HepG2 (cell line): ENCODE results near the gene LRRC42. TPM values are rescaled to one million over a fixed set of nuclear protein-coding genes. Genes with fewer than 3 reads are reported as not detected.

Source experiments
- ATAC-seq: fragments of 200-7000 bp; cut with Tn5 transposase; 3 replicates; pipeline ENCODE4 v1.9.1; 2020; ENCODE audit warnings: mild to moderate bottlenecking, moderate library complexity
- BruUV-seq: library from RNA; stranded (reverse); fragments of 400-500 nt; replicated peaks from 2 replicates; lab custom pipeline; 2021; lab: Mats Ljungman, UMichigan
- CTCF ChIA-PET: fragments of 300-600 bp; formaldehyde crosslinking; extraction: SDS; loops from one replicate; lab custom pipeline; 2021; ENCODE audit warnings: low total read pairs, inconsistent platforms, low intra/inter-chr PET ratio; lab: Yijun Ruan, JAX
- POLR2A ChIA-PET: fragments of 350-600 bp; sonication (Branson Sonifier 250); formaldehyde crosslinking; loops from one replicate; lab custom pipeline; 2020; ENCODE audit warnings: antibody characterized with exemption, inconsistent platforms; lab: Yijun Ruan, JAX
- DNase-seq: peaks from one replicate; pipeline ENCODE4 v3.0.0-alpha.2; 2015; ENCODE audit warnings: low spot score
- FAIRE-seq: peaks from 3 replicates; lab custom pipeline; 2011; peaks lifted over from hg19 to GRCh38; lab: Jason Lieb, UNC
- H2AFZ ChIP-seq: one replicate; pipeline ENCODE4 v1.6.1; 2011; ENCODE audit warnings: low read length, inconsistent platforms
- H3K27ac ChIP-seq: fragments of 300-600 bp; 3 replicates; pipeline ENCODE4 v1.8.0; 2011; ENCODE audit warnings: mixed run types, mild to moderate bottlenecking, mixed read lengths, low read length, inconsistent platforms; ENCODE audit not compliant: insufficient read depth; ENCODE audit errors: extremely low read length
- H3K27me3 ChIP-seq, 2 experiments: fragments of 200-600 bp in 1 of 2; 2 replicates in 1 of 2; 3 replicates in 1 of 2; pipeline versions ENCODE4 v1.6.0 to v1.8.0; 2011; ENCODE audit warnings: low read length in 2 of 2, mild to moderate bottlenecking in 2 of 2, moderate library complexity in 2 of 2, inconsistent platforms in 1 of 2; ENCODE audit not compliant: insufficient read depth in 2 of 2, control insufficient read depth in 1 of 2
- H3K36me3 ChIP-seq, 2 experiments: fragments of 200-600 bp in 1 of 2; replicated peaks in 1 of 2; 2 replicates in 1 of 2; 3 replicates in 1 of 2; pipeline versions ENCODE4 v1.5.1 to v1.8.0; 2011; ENCODE audit warnings: low read length in 2 of 2, inconsistent platforms in 1 of 2; ENCODE audit not compliant: insufficient read depth in 2 of 2, control insufficient read depth in 1 of 2
- H3K4me1 ChIP-seq: 2 replicates; pipeline ENCODE4 v1.5.1; 2012; ENCODE audit warnings: low read length, inconsistent platforms; ENCODE audit not compliant: insufficient read depth
- H3K4me2 ChIP-seq: 2 replicates; pipeline ENCODE4 v1.6.0; 2011; ENCODE audit warnings: low read depth, low read length, inconsistent platforms
- H3K4me3 ChIP-seq, 3 experiments: fragments of 200-600 bp in 1 of 3; sonication (generic), shearing (Covaris generic) in 1 of 3; replicated peaks in 1 of 3; 2 replicates each; pipeline ENCODE4 v1.5.1; 2011 to 2016; ENCODE audit warnings: low read length in 3 of 3, inconsistent platforms in 2 of 3, low read depth in 2 of 3, mild to moderate bottlenecking in 2 of 3, control low read depth in 1 of 3, mixed read lengths in 1 of 3; ENCODE audit not compliant: insufficient read depth in 1 of 3
- H3K79me2 ChIP-seq: one replicate; pipeline ENCODE4 v1.6.1; 2011; ENCODE audit warnings: low read length, inconsistent platforms; ENCODE audit not compliant: insufficient read depth
- H3K9ac ChIP-seq: 2 replicates; pipeline ENCODE4 v1.6.0; 2011; ENCODE audit warnings: mild to moderate bottlenecking, low read depth, low read length, inconsistent platforms; ENCODE audit not compliant: insufficient read depth
- H3K9me3 ChIP-seq: 2 replicates; pipeline ENCODE4 v1.5.1; 2012; ENCODE audit warnings: mild to moderate bottlenecking, low read length
- H4K20me1 ChIP-seq: 2 replicates; pipeline ENCODE4 v1.6.0; 2011; ENCODE audit warnings: inconsistent platforms, mild to moderate bottlenecking, low read length, moderate library complexity; ENCODE audit not compliant: insufficient read depth
- GATAD2A ChIP-seq: IDR thresholded peaks from 2 replicates; pipeline ENCODE4 v1.6.1; 2016
- HNRNPK ChIP-seq: fragments of 200-400 bp; formaldehyde crosslinking; IDR thresholded peaks from 2 replicates; pipeline ENCODE4 v1.6.1; 2018; ENCODE audit warnings: low read length, low read depth, moderate library complexity, mild to moderate bottlenecking; ENCODE audit not compliant: poor library complexity, severe bottlenecking
- PRMT3 ChIP-seq: sonication (generic); formaldehyde crosslinking; IDR thresholded peaks from 2 replicates; pipeline ENCODE4 v1.8.1; 2022; ENCODE audit warnings: low read depth, mild to moderate bottlenecking, moderate library complexity, missing genetic modification reagents, borderline replicate concordance
- SKI ChIP-seq: fragments of 450-650 bp; IDR thresholded peaks from one replicate; pipeline ENCODE4 v1.6.1; 2018; ENCODE audit warnings: mild to moderate bottlenecking; ENCODE audit not compliant: partially characterized antibody
- ZNF136 ChIP-seq: sonication (generic); formaldehyde crosslinking; IDR thresholded peaks from 2 replicates; pipeline ENCODE4 v1.8.1; 2022; ENCODE audit warnings: low read depth, mild to moderate bottlenecking, moderate library complexity, missing genetic modification reagents
- ZNF251 ChIP-seq: sonication (generic); formaldehyde crosslinking; IDR thresholded peaks from 2 replicates; pipeline ENCODE4 v1.9.0; 2021; ENCODE audit warnings: mild to moderate bottlenecking, missing genetic modification reagents
- ZNF598 ChIP-seq: sonication (generic); formaldehyde crosslinking; IDR thresholded peaks from 2 replicates; pipeline ENCODE4 v1.5.1; 2020; ENCODE audit warnings: mild to moderate bottlenecking, missing genetic modification reagents, borderline replicate concordance
- ZNF605 ChIP-seq: sonication (generic); formaldehyde crosslinking; IDR thresholded peaks from 2 replicates; pipeline ENCODE4 v1.8.0; 2022; ENCODE audit warnings: mild to moderate bottlenecking, missing genetic modification reagents
- ZSCAN12 ChIP-seq: sonication (generic); formaldehyde crosslinking; IDR thresholded peaks from 2 replicates; pipeline ENCODE4 v1.9.0; 2021; ENCODE audit warnings: mild to moderate bottlenecking, missing genetic modification reagents
- WGBS: methylation state at CpG from one replicate; pipeline ENCODE4 v1.1.6; 2017; ENCODE audit warnings: low lambda C conversion rate; 5-methylcytosine and 5-hydroxymethylcytosine counted together
- in situ Hi-C: cut with HindIII; loops from 2 replicates; pipeline ENCODE4 v1.10.0; 2017; ENCODE audit warnings: low pct_unique_long_range_greater_than_20kb; ENCODE audit not compliant: extremely low pct_ligation_motif_present
- intact Hi-C: fragments of 100-400 bp; cut with micrococcal nuclease; formaldehyde crosslinking; loops from one replicate; pipeline ENCODE4 v1.10.0; 2022; ENCODE audit not compliant: unreplicated experiment
- polyA plus RNA-seq, 8 experiments: library from polyadenylated mRNA; depleted of rRNA in 3 of 8; stranded (reverse) in 7 of 8; unstranded in 1 of 8; fragments of >200 nt; fragmentation: Illumina TruSeq in 4 of 8; extraction: Trizol in 4 of 8; gene quantifications; 2 replicates each; pipeline versions ENCODE4 v1.2.1 to v1.2.3, GENCODE V29; 2011 to 2016; ENCODE audit warnings: low read depth in 4 of 8, missing spikeins in 1 of 8, mixed read lengths in 1 of 8; ENCODE audit not compliant: insufficient read depth in 1 of 8
- total RNA-seq, 5 experiments: library from RNA; depleted of rRNA; stranded (reverse); fragments of >200 nt; fragmentation: Illumina TruSeq; extraction: Trizol; gene quantifications; 2 replicates each; pipeline ENCODE4 v1.2.3, GENCODE V29; 2016; ENCODE audit warnings: low read depth in 1 of 5
- TF ChIP-seq, protein P1 (sequence below): sonication (generic); formaldehyde crosslinking; IDR thresholded peaks from 2 replicates; pipeline ENCODE4 v1.4.0; 2020; ENCODE audit warnings: mild to moderate bottlenecking, missing genetic modification reagents
- TF ChIP-seq, protein P2 (sequence below): IDR thresholded peaks from 2 replicates; pipeline ENCODE4 v1.6.1; 2016; ENCODE audit warnings: missing biosample characterization, missing genetic modification reagents, low read depth
- TF ChIP-seq, protein P3 (sequence below): sonication (generic); formaldehyde crosslinking; IDR thresholded peaks from 2 replicates; pipeline ENCODE4 v1.8.1; 2023; ENCODE audit warnings: mild to moderate bottlenecking, missing genetic modification reagents

Gene LRRC42
- total and polyA plus RNA-seq, 2 of the 13 experiments (the other 11 are each of a cell fraction or from before 2014, with no cell fraction given) = 30.6 to 43.6 TPM

DNA sequence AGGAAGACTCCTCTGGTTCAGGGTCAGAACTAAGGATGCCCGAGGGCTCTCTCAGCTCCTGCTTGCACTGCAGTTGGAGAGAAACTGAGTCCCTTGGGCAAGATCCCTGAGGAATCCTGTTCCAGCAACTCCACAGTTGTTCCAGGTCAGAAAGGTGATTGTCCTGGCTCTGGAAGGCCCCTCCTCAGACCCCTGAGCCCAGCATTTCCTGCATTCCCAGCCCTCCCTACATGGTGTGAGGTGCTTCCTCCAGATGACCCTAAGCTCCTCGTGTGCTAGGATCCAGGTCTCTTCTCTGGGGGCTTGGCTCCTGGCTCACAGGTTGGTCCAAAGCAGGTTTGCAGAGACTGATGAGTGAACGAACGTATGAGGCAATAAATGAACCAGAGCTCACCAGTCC, 60.4 kb downstream of the LRRC42 start:
- FAIRE-seq = no peak
- ChIA-PET POLR2A (no interaction called here), CTCF (no interaction called here)
- H3K4me1 ChIP-seq = peaks cover 22% of the 10 kb centered on the region
- H3K4me3 ChIP-seq = no peak overlapping the region
- in situ Hi-C loops = no loop called here
- no peaks in the 10 kb centered on the region for H3K9me3 ChIP-seq
- H3K79me2 ChIP-seq = no peaks in the 10 kb centered on the region
- WGBS = 44% methylated on average over 4 of the region's 4 CpGs
- no peak overlapping the region for H3K9ac ChIP-seq
- no peaks in the 10 kb centered on the region for H3K27me3 ChIP-seq
- BruUV-seq = no TSS peak
- no peaks in the 10 kb centered on the region for H3K36me3 ChIP-seq
- H2AFZ ChIP-seq = no peak overlapping the region
- TF ChIP-seq HNRNPK = no peak
- no peak for TF ChIP-seq ZSCAN12 (CRISPR knock-in tag)
- TF ChIP-seq SKI = no peak
- TF ChIP-seq, protein P1, sequence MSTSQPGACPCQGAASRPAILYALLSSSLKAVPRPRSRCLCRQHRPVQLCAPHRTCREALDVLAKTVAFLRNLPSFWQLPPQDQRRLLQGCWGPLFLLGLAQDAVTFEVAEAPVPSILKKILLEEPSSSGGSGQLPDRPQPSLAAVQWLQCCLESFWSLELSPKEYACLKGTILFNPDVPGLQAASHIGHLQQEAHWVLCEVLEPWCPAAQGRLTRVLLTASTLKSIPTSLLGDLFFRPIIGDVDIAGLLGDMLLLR (CRISPR knock-in tag) = no peak
- TF ChIP-seq ZNF598 (CRISPR knock-in tag) = no peak
- TF ChIP-seq, protein P2, sequence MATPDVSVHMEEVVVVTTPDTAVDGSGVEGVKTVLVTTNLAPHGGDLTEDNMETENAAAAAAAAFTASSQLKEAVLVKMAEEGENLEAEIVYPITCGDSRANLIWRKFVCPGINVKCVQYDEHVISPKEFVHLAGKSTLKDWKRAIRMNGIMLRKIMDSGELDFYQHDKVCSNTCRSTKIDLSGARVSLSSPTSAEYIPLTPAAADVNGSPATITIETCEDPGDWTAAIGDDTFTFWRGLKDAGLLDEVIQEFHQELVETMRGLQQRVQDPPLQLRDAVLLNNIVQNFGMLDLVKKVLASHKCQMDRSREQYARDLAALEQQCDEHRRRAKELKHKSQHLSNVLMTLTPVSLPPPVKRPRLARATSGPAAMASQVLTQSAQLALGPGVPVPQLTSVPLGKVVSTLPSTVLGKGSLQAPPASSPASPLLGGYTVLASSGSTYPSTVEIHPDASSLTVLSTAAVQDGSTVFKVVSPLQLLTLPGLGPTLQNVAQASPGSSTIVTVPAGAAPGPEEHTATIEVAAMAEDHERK = no peak
- TF ChIP-seq ZNF251 (CRISPR knock-in tag) = no peak
- no peak for TF ChIP-seq ZNF136 (CRISPR knock-in tag)
- no peak for TF ChIP-seq GATAD2A
- TF ChIP-seq, protein P3, sequence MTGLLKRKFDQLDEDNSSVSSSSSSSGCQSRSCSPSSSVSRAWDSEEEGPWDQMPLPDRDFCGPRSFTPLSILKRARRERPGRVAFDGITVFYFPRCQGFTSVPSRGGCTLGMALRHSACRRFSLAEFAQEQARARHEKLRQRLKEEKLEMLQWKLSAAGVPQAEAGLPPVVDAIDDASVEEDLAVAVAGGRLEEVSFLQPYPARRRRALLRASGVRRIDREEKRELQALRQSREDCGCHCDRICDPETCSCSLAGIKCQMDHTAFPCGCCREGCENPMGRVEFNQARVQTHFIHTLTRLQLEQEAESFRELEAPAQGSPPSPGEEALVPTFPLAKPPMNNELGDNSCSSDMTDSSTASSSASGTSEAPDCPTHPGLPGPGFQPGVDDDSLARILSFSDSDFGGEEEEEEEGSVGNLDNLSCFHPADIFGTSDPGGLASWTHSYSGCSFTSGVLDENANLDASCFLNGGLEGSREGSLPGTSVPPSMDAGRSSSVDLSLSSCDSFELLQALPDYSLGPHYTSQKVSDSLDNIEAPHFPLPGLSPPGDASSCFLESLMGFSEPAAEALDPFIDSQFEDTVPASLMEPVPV (CRISPR knock-in tag) = no peak
- no peak for TF ChIP-seq PRMT3 (CRISPR knock-in tag)
- TF ChIP-seq ZNF605 (CRISPR knock-in tag) = no peak
- TF ChIP-seq, all 625 proteins: peak for 0
- ATAC-seq (no peak), DNase-seq (no peak)
- intact Hi-C loops = no loop called here
- H3K27ac ChIP-seq = no peak overlapping the region
- no peak overlapping the region for H3K4me2 ChIP-seq
- no peaks in the 10 kb centered on the region for H4K20me1 ChIP-seq
